SKM-1 (cell line): ENCODE results near the gene CFAP90.

ENCODE experiments used
- DNase-seq: peaks from one replicate; lab custom pipeline; 2025; ENCODE audit not compliant: unreplicated experiment; lab: John Stamatoyannopoulos, UW

CFAP90 gene

DNA sequence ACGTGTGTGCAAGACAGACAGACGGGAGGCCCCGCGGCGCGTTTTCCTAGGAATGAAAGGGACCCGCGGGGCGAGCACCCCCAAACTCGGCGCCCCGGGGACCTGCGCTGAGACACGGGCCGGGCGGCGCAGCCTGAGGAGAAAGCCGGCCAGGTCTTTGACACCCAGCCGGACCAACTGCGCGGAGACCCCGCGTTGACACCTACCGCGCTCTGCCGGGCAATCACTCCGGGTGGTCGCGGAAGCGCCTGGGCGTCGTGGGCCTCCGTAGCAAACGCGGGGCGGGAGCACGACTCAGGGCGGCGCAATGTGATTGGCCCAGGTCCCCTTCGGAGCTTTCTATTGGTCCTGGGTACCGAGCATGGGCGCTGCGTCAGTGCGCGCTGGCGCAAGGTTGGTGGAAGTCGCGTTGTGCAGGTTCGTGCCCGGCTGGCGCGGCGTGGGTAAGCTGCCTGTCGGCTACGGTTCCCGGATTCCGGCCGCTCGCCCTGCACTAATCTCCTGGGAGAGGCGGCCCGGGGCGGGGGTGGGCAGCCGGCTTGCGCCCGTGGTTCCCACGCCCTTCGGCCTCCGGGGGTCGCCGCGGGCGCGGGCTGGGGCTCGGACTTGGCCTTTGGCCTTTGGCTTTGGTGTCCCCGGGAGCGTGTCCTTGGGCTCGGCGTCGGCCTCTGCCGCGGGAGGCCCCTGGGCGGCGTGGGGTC is 18.0 kb upstream of the CFAP90 start, which contains the start of the genes FASTKD3 and MTRR:
TSS of gene FASTKD3 (minus strand) at position 259 of the 701 bp plus-strand sequence. CDS start 948 bp downstream, outside the sequence.
TSS of gene MTRR (plus strand) at position 376 of the 701 bp plus-strand sequence. CDS start 1,647 bp downstream, outside the sequence.
- DNase-seq: peak; percentile 83

DNA sequence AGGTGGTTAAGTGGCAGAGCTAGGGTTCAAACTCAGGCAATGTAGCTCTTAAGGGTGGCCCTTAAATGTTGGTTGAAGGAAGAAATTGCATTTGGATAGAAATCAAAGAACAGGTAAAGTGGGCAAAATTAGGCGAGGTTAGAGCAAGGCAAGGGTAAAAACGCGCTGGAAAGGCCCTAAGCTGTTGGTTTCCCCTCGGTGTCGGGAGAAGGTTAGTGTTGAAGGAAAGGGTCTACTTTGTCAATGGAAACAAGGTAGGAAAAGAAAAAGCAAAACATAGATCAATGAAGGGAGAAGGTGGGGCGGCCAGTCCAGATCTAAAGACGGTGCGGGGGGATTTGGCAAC is 17.5 kb upstream of the CFAP90 start:
- DNase-seq: no peak

DNA sequence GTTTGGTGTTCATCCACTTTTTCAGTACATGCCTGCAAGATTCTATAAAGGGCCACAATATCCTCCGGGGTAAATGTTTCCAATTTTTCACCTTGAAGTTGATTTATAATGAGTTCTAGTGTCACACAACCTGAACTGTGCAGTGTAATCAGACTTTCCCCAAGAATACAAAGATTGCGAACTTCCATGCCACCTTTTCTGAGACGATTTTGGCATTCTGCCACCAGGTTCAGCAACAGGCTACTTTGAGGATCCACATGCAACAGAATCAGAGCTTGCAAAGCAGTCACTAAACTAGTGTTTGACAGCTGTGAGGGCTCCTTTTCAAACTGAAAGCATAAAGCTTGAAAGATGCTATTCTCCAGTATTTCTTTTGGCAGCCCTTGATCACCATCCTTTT is 16.3 kb upstream of the CFAP90 start:
- no peak for DNase-seq

DNA sequence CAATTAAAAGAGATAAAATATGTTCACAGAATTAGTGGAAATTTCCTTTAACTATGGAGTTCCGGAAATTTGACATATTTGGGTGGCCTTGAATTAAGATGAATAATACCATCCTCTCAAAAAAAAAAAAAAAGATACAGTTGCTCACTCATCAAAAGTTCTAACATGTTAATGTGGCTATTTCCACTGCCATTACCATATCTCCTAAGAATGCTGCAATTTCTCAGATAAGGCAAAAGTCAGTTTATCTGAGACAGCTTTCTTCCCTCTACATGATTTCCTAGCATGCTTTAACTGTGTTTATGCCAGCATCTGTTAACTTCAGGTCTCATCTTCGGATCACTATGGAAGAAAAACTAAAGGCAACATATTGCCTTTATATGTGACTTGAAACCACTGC is 15.3 kb upstream of the CFAP90 start:
- DNase-seq: no peak

DNA sequence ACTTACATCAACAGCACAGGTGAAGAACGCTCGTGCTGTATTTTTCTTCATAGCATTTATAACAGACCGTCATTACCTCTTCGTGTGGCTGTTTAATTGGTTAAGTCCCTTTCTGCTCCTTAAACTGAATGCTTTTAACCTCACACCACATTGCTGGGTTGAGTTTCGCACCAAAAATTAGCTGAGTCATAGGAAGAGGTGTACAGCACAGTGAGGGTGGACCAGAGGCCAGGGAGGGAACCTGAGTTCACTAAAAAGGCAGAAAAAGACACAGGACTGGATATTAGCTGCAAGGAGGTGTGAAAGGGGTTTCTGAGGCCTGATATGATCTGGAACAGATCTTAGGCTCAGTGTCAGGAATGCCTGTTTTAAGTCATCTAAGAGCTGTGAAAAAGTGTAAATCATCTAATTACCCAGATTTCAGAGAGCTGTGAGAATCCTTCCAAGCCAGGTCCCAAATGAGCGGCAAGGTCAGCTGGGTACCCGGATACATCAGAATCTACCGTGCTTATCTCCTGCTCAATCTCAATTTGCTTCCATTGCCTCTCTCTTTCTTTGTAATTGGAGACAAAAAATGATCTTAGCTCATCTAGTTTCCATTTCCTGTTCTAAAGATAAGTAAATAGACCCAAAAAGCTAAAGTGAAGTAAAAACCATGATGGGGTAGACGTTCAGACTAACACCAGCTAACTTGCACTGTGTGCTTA is 7.1 kb upstream of the CFAP90 start:
- DNase-seq: no peak

DNA sequence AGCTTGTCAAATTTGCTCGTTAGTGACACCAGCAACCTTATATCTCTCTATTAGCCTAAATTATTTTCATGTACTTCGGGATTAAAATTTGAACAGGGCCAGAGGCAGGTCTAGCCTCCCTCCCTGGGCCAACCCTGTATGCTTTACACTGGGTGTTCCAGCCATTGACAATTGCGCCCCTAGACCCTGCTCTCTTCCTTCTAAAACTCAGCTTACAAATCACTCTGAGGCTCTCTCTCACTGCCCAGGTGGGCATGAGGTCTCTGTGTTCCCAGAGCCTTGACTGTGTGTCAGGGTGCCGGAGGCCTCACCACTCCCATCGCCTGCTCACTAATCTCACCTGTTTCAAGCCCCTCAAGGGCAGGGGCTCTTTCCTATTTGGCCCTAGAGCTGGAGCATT is 6.4 kb upstream of the CFAP90 start:
- no peak for DNase-seq

DNA sequence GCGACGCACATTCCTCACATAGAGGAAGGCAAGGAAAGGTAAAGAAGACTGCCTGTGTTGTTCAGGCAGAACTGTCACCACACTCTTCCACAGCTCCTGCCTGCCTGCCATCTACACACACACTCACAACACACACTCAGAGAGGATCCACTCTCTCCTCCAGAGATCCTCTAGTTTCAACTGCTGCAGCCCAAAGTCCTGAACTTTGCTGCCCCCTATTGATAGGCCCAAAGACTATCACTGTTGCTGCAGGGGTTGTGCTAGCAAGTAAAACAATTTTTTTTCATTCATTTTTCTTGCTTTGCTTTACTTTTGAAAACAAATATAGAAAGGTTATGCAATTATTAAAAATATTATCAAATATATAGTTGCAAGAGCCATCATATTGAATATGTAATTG is 5.9 kb upstream of the CFAP90 start:
- DNase-seq: peak; percentile 44

DNA sequence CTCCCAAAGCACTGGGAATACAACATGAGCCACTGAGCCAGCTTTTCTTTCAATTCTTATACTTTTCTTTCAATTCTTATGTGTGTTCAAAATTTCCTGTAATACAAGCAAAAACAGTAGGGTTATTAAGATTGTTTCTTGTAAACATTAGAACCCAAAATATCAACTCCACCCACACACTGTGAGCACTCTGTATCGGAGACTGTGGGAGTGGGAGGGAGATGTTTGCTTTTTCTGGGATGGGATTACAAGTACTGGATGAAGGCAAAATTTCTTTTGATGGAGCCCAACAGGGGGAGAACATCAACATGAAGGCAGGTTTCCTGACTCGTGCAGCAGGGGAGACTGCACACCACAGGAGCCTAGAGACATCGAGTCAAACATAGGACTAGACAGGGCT is 4.7 kb upstream of the CFAP90 start:
- DNase-seq: no peak

DNA sequence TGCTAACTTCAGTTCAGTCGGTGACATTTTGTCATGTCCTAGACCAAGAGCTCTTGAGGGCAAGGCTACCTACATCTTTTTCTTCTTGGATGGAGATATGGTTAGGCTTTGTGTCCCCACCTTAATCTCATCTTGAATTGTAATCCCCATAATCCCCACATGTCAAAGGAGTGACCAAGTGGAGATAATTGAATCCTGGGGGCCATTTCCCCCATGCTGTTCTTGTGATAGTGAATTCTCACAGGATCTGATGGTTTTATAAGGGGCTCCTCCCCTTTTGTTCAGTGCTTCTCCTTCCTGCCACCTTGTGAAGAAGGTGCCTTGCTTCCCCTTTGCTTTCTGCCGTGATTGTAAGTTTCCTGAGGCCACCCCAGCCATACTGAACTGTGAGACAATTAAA is 2.1 kb upstream of the CFAP90 start:
- no peak for DNase-seq

DNA sequence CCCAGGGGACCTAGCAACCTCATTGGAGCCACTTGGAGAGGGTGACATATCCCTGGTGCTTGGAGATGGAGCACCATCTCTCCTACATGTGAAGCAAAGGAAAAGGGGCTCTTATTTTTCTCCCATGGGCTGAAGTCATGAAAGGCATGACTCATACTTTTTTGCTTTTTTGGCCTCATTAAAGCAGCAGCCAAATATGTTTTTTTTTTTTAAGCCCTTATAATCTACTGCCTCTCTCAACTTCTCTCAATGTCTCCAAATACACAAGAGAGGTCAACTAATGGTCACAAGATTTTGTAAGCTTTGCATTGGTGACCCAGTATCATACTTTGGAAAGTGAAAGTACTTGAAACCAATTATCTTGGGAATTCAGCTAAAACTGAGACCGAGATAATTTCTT is 1.6 kb upstream of the CFAP90 start:
- DNase-seq: no peak

DNA sequence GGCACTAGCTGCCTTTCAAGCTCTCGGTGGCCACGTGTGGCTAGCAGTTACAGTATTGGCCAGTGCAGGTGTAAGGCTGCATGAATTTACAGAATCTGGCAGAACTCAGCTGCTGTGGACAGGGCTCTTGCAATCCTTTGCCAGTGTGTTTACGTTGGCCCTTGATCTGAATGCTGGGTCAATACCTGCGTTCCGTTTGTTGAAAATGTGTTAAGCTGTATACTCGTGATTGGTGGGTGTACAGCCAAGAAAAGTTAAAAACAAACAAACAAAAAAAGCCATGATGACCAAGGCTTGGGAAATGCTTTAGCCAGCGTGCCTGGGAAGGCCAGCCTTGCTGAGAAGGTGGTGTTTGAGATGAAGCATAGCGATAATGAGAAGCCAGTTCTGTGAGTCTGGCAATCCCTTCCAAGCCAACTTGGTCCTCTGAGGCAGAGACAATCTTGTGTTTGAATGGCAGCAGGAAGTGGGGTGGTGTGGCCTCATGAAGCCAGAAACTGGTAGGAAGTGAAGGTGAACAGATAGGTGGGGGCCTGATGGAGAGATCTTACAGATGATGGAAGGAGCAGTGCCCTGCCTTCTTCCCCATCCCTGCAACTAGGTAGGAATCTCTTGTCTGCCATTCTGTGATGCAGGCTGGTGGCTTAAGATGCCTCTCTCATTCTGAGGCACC is 820 bp upstream of the CFAP90 start:
- no peak for DNase-seq

DNA sequence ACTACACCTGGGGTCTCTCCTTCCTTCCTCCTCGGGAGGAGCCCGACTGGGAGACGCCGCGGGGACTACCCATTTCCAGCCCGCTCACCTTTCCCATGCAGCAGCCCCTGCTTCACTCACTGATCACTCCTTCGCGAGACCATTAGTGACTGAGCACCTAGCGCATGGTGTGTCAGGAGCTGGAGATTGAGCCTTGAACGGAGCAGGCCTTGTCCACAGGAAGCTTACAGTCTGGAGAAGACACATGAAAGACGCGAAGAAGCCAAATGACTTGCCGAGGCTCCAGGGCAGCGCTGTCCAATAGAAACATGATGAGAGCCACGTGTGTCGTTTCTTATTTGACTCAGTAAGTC is 283 bp upstream of the CFAP90 start:
- DNase-seq: no peak

DNA sequence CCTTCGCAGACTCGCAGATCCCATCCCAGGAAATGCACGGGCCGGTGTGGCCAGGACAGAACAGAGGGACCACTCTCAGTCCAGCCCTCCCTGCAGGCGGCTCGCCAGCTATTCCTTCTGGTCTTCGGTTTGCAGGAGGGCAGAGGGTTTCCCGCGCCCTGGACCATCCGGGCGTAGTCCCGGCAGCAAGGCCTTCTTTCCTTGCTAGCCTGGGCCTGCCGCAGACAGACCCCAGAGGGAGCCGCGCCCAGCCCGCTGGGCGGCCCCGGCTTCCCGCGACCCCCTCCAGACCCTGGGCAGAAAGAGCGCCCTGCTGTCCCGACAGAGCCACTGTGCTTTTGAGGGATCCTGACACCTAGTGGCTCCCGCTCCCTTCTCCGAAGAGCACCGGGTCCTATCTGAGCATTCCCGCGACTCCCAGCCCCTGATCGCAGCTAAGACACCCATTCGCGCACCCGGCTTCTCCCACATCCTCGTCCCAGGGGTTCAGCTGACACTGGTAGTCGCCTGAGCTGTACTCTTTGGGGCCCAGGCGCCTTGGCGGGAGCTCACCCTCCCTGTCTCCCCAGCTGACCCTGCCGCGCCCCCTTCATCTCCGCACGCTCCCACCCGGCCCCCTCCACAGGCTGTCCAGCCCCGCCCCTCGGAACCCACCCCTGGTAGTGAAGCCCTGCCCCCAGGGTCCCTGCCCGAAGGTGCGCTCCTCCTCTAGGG is 1.1 kb downstream of the CFAP90 start:
- no peak for DNase-seq

DNA sequence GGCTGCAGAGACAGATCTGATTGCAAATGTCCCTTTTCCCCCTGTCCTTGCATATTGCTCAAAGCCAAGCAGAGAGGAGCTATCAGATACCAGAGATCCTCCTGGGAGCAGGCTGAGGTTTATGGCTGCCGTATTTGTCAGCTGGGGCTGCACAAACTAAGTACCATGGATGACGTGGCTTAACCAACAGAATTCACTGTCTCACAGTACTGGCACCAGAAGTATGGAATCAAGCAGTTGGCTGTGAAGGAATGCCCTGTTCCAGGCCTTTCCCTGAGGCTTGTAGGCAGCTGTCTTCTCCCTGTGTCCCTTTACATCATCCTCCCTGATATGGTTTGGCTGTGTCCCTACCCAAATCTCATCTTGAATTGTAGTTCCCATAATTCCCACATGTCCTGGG is 2.6 kb downstream of the CFAP90 start:
- no peak for DNase-seq

DNA sequence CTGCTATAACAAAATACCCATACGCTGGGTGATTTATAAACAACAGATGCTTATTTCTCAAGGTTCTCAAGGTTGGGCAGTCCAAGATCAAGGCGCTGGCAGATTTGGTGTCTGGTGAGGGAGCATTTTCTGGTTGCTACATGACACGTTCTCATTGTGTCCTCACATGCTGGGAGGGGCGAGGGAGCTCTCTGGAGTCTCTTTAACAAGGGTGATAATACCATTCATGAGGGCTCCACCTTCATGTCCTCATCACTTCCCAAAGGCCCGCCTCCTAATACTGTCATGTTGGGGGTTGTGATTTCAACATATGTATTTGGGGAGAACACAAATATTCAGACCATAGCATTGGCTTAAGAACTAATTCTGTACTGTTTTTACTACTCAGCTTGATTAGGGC is 4.6 kb downstream of the CFAP90 start:
- no peak for DNase-seq

DNA sequence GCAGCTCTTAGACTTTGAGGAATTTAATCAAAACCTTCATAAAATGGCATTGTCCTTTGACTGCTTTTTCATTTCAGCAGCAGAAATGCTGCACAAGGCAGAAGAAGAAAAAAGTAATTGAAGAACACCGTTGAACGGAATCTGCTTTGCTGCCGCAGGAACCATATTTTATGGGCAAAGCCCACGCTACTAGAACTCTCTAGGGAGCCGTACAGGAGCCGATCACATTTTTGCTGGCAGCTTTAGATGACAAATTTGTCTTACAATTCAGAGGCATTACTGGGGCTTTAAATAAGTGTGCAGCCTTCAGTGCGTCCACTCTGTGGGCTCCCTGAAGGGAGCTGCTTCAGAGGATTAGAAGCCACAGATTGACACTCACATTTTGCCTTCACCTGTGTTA is 5.4 kb downstream of the CFAP90 start:
- no peak for DNase-seq

DNA sequence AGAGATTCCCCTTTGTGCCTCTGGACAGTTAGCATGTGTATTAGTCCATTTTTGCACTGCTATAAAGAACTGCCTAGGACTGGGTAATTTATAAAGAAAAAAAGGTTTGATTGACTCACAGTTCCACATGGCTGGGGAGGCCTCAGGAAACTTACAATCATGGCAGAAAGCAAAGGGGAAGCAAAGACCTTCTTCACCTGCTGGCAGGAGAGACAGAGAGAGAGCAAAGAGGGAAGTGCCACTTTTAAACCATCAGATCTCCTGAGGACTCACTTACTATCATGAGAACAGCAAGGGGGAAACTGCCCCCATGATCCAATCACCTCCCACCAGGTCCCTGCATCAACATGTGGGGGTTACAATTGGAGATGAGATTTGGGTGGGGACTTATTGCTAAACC is 6.0 kb downstream of the CFAP90 start:
- DNase-seq: no peak

DNA sequence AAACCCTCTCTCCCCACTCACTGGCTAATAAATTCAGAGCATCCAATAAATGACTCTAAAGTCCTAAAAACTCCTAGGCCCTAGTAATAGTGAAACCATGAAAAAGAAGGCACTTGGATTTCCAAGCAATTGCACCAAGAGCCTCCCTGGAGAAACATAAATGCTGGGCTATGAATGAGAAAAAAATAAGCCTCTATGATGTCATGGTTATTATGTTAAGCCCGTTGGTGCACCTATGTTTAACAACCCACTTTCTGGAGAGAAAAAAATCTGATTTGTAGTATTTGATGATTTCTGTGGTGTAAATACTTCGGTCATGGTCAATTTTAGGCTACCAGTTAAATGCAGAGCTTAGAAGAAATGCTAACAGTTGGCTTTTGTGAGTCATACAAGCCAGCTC is 8.4 kb downstream of the CFAP90 start:
- no peak for DNase-seq

DNA sequence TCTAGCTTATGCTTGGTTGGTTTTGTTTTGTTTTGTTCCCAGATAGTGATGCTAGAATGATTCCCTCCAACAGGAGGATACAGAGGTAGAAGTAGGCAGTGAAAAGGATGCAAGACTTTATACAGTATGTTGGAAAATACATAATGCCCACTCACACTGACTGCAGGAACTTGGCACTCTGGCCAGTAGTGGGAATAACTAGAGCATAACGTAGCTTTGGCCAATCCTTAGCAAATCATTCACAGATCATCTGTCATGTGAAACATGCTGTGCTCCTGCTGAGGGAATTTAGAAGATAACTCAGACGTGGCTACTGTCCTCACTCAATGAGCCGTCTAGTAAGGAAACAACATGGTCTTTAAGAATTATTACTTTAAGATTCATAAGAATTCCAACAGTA is 13.5 kb downstream of the CFAP90 start:
- DNase-seq: no peak

DNA sequence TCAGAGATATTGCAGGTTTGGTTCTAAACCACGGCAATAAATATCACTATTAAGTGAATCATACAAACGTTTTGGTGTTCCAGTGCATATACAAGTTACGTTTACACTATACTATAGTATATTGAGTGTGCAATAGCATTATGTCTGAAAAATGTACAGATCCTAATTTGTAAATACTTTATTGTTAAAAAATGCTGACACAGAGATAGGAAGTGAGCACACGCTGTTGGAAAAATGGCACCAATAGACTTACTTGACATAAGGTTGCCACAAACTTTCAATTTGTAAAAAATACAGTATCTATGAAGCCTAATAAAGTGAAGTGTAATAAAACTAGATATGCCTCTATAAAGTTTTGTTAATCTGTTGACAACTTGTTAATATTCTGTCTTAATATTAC is 16.0 kb downstream of the CFAP90 start:
- no peak for DNase-seq

DNA sequence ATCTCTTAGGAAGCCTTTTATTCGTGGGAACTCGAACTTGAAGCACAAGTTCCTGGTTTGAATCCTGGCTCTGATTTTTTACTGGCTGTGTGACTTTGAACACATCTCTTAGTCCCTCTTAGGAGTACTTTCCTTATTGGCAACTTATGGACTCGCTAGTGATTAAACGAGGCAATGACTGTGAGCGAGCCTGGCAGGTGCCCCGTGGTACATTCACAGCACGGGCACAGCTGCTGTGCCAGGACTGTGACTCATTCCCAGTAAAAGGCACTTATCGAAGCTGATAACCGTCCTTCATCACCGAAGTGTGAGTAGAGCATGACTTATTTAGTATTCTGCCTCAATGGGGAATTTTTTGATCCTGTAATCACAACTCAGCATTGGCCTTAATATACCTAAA is 22.7 kb downstream of the CFAP90 start:
- no peak for DNase-seq

DNA sequence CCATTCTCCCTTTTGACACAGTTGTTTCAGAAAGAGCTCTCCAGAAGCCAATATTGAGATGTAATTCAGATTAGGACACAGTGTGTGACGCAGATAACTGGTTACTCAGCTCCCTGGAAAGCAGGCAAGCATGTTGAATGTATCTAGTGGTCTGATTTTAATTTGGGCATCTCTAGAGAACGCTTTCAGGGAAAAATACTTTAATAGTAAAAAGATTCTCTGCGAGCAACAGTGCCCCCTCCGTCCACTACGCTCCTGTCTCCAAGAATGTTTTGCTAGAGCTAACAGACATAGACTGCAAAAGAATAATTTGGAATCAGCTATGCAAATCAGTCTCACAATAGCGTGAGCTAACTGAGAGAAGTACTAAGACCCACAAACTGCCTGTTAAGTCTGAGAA is 23.3 kb downstream of the CFAP90 start:
- no peak for DNase-seq
